ENCODE data around the gene SLC46A3. TPM values are rescaled to one million over a fixed set of nuclear protein-coding genes. Genes with fewer than 3 reads are reported as not detected.
"Not testable (repeated sequence)": the region's sequence is repeated elsewhere in the genome, so short reads cannot be mapped to it uniquely, and the experiment has no call there.

Gene SLC46A3
- total RNA-seq, 1 donor from 2014 or later = 14.0 TPM

GRCh38 chr13:28734906-28735305 lies 16.1 kb upstream of the SLC46A3 start:
- DNase-seq (ENCODE audit: low read depth, low spot score) = no peak

- DNase-seq (ENCODE audit: low read depth, low spot score) = no peak
These were observed 12.0 kb upstream of the SLC46A3 start for GRCh38 chr13:28730762-28731161.

GRCh38 chr13:28729541-28729940 lies 10.8 kb upstream of the SLC46A3 start:
- no peak for DNase-seq (ENCODE audit: low read depth, low spot score)

DNA sequence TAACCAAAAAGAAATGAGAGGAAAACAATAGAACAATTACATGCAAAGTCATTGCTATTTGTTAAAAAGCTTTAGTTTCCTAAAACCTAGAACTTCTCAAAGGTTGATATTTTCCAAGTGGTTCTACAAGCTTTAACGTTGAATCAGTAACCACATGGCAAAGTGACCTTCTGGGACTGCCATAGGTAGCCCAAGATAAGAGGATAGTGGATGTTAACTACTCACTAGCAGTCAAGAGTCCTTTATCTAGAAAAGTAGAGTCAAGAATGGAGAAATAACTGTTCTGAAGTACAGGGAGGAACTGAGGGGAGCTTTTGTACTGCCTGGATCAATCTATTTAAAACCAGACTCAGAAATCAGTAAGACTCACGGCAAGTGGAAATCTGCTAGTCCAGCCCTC lies 9.9 kb upstream of the SLC46A3 start:
- DNase-seq (ENCODE audit: low read depth, low spot score) = no peak

DNA sequence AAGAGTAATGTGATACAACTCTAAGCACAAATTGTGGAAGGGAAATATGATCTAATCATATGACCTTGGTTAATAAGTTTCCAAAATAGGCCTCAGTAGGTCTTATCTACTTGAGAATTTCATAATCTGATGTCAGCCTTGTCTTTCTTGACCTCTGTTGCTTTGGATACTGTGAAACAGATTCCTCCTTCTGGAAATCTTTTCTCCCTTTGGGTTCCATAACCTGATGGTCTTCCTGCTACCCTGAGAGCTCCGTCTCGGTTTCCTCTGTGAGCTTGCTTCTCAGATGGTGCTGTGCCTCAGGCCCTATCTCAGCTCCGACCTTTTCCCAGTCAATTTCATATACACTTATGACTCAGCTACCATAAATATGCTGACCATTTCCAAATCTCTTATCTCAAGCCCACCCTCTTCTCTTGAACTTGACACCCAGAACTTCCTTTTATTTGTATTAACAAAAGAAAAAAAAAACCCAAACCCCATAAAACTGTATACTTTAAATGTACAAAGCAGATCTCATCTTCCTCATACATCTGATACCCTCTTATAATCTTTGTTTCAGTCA lies 6.4 kb upstream of the SLC46A3 start:
- DNase-seq (ENCODE audit: low read depth, low spot score) = no peak

DNA sequence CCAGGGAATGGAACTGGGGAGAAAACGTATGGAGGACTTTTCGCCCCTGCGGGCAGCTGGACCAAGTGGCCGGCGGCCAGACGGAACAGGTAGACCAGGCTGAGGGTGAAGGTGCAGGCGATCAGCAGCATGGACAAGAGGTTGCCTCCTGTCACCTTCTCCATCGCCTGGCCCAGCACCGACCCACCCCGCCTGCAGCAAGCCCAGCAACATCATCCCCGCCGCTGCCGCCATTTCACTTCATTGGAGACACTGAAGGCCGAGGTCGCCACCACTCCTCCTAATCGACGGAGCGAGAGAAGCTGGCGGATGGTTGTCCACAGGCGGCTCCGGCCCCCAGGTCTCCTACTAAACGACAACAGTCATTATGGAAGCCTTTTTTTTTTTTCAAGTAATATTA lies 5.0 kb upstream of the SLC46A3 start:
- DNase-seq (ENCODE audit: low read depth, low spot score) = no peak

- DNase-seq (ENCODE audit: low read depth, low spot score) = no peak
These were observed 671 bp upstream of the SLC46A3 start for GRCh38 chr13:28719227-28720055.

DNA sequence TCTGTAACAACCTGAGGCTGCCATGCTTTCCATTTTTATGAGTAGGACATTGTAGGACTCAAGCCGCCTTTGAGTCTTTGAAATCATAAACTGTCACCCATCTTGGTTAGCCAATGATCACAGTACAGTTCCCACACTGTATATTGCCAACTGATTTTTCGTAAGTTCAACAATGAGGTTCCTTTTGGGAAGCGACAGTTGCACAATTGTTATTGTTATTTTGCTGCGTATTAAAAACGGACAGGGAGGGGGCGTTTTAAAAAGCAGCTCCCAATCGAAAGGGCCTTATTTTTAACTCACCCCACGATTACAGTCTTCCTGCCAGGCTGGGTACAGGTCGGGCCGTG lies 601 bp downstream of the SLC46A3 start:
- DNase-seq (ENCODE audit: low read depth, low spot score) = peak; percentile 15

GRCh38 chr13:28717170-28717569 lies 1.6 kb downstream of the SLC46A3 start:
- DNase-seq (ENCODE audit: low read depth, low spot score) = no peak

GRCh38 chr13:28716511-28716910 lies 2.3 kb downstream of the SLC46A3 start:
- DNase-seq (ENCODE audit: low read depth, low spot score) = peak; percentile 90

DNA sequence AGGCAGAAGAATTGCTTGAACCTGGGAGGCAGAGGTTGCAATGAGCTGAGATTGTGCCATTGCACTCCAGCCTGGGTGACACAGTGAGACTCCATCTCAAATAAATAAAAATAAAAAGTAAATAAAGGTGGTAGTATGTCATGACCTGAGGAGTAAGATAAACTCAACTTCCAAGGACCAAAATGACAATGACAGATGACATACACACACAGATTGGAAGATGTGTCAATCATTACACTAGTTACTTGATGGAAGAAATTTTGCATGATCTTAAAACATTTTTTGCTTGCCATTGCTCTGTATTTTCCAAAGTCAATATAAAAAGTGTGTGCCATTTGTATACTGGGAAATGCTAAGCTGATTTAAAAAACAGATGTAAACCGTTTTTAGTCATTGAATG lies 4.1 kb downstream of the SLC46A3 start:
- DNase-seq (ENCODE audit: low read depth, low spot score) = no peak

DNA sequence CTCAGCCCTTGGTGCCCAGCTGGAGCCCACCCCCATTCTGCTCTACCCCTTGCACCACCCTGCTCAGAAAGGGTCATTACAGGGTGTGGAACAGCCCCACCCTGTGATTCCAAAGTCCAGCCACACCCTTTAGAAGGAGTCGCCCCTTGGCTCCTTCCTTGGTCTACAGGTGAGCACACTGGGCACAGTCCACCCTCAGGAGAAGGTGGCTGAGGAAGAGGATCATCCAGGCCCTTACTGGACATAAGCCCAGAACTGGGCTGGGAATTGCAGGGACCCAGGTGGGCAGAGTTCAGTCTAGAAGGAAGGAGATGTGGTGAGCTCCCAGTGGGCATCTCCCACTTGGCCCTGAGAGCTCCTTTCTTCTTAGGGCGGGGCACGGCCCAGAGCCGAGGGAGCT lies 8.6 kb downstream of the SLC46A3 start:
- no peak for DNase-seq (ENCODE audit: low read depth, low spot score)

DNA sequence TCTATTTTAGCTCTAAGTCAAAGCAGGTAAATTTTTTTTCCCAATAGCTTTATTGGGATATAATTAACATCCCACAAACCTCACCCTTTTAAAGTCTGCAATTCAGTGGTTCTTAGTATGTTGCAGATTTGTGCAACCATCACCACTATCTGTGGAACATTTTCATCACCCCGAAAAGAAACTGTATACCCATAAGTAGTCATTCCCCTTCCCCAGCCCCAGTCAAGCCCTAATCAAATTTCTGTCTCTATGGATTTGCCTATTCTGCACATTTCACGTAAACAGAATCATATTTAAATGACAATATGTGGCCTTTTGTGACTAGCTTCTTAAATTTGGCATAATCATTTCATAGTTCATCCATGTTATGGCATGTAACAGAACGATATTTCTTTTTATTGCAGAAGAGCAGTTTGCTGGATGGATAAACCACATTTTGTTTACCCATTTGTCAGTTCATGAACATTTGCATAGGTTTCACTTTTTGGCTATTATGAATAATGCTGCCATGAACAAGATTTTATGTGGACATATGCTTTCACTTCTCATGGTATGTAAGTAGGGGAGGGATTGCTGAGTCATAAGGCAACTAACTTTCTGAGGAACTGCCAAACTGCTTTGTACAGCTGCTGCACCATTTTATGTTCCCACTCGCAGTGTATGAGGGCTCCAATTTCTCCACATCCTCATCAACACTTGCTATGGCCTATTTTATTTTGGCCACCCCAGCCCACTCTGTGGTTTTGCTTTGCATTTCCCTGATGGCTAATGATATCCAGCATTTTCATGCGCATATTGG lies 10.9 kb downstream of the SLC46A3 start:
- no peak for DNase-seq (ENCODE audit: low read depth, low spot score)

GRCh38 chr13:28705461-28706083 lies 13.2 kb downstream of the SLC46A3 start:
- no peak for DNase-seq (ENCODE audit: low read depth, low spot score)

DNA sequence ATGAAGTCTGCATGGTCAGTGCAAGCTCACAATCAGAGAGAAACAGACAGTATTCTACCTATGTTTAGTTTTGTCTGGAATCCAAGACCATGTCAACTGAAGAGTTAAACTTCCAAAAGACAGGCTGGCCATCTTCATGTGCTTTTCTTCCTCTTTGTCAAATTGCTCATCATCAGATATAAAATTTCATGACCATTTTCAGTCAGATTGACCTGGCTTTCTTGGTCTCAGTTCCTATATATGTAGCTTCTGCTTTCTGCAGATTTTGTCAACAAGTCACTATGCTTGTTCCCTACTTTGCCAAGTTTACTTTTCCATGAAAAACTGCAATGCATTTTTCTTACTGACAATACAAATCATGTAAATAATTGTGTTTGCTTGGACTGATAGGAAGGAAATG lies 13.9 kb downstream of the SLC46A3 start:
- no peak for DNase-seq (ENCODE audit: low read depth, low spot score)

- no peak for DNase-seq (ENCODE audit: low read depth, low spot score)
These were observed 14.5 kb downstream of the SLC46A3 start for GRCh38 chr13:28704282-28704681.

- no peak for DNase-seq (ENCODE audit: low read depth, low spot score)
These were observed 19.5 kb downstream of the SLC46A3 start for GRCh38 chr13:28699246-28699645.

GRCh38 chr13:28697441-28697840 lies 21.3 kb downstream of the SLC46A3 start:
- no peak for DNase-seq (ENCODE audit: low read depth, low spot score)

DNA sequence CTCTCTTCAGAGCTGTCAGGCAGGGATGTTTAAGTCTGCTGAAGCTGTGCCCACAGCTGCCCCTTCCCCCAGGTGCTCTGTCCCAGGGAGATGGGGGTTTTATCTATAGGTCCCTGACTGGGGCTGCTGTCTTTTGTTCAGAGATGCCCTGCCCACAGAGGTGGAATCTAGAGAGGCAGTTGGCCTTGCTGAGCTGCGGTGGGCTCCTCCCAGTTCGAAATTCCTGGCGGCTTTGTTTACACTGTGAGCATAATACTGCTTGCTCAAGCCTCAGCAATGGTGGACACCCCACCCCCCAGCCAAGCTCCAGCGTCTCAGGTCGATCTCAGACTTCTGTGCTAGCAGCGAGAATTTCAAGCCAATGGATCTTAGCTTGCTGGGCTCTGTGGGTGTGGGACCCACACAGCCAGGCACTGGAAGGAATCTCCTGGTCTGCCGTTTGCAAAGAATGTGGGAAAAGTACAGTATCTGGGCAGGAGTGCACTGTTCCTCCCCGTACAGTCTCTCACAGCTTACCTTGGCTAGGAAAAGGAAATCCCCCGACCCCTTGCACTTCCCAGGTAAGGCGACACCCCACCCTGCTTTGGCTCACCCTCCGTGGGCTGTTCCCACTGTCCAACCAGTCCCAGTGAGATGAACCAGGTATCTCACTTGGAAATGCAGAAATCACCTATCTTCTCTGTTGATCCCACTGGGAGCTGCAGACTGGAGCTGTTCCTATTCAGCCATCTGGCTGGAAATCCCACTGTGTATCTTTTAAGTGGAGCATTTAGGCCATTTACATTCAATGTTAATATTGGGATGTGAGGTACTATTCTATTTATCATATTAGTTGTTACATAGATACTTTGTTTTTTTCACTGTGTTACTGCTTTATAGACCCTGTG lies 24.9 kb downstream of the SLC46A3 start:
- DNase-seq (ENCODE audit: low read depth, low spot score) = not testable (repeated sequence)

DNA sequence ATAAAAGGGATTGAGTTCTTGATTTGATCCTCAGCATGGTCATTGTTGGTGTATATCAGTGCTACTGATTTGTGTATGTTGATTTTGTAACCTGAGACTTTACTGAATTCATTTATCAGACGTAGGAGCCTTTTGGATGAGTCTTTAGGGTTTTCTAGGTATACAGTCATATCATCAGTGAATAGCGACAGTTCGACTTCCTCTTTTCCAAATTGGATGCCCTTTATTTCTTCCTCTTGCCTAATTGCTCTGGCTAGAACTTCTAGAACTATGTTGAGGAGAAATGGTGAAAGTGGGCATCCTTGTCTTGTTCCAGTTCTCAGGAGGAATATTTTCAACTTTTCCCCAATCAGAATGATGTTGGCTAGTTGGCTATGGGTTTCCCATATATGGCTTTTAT lies 32.9 kb downstream of the SLC46A3 start:
- DNase-seq (ENCODE audit: low read depth, low spot score) = no peak

DNA sequence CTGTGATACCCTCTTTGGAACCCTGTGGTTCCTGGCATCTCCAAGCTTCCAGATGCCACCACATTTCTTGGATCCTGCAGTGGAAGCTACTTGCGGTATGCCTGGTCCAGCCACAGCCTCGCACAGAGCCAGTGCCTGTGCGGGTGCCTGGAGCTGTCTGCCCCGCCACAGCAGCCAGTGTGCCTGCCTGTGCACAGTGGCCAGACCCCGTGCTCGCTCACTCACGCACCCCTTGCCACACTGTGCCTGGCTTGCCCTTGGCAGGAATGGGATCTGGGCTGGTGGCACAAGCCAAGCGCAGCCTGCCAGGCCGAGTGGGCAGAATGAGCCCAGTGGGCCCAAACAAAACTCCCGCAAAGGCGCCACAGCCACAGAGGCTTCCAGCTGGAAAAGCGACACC lies 33.7 kb downstream of the SLC46A3 start:
- DNase-seq (ENCODE audit: low read depth, low spot score) = no peak

Measured in pulmonary artery endothelial cell (primary cell).